ENCODE measurements around the gene TXNRD3. TPM values are rescaled to one million over a fixed set of nuclear protein-coding genes. Genes with fewer than 3 reads are reported as not detected.

Gene TXNRD3
- total RNA-seq, 6 donors from 2014 or later = 7.6 to 14.4 (median 12.4) TPM

DNA sequence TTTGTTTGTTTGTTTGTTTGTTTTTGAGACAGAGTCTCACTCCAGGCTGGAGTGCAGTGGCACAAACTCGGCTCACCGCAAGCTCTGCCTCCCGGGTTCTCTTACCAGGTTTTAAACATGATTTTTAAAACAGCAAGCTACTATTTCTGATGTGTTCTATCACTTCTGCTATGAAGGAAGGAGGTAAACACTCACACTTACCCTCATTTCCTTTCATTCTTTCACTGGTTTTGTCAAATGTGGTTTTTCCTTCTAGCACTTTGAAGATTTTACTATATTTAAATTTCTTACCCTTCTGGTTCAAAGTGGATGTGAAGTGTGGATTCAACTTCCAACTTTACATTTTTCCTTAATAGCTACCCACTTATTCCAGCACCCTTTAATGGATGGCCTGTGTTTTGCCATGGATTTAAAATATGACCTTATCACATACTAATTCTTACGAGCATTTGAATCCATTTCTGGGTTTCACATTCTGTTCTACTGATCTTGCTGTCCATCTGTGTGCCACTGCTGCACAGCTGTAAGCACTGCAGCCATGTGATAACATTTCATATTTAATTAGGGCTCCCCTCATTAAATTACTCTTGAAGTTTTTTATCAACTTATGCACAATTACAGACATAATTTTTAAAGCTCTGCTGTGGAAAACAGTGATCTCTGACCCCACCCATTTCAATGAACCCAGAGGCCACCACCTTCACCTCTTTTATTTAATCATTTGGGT is 42.3 kb downstream of the TXNRD3 start:
- Histone ChIP-seq H3K27me3 (no peaks in the 10 kb centered on the region), H3K4me1 (no peaks in the 10 kb centered on the region), H3K27ac (no peak overlapping the region), H3K36me3 (peaks cover 0 to 38% (median 8%) of the 10 kb centered on the region in 4 donors), H3K9me3 (no peaks in the 10 kb centered on the region), H3K4me3 (no peak overlapping the region)
- TF ChIP-seq POLR2AphosphoS5 (IDR thresholded peaks at IDR 0.05) (no peak), EP300 (IDR thresholded peaks at IDR 0.05) (no peak), CTCF (IDR thresholded peaks at IDR 0.05) (no peak), POLR2A (IDR thresholded peaks at IDR 0.05) (no peak)
- ATAC-seq (ENCODE audit: low FRiP score in 2 of 2) (no peak), DNase-seq (no peak)
- 65 to 74% methylated on average over 4 of the region's 4 CpGs for WGBS, 2 donors

- Histone ChIP-seq H3K36me3 (peaks cover 0 to 49% (median 13%) of the 10 kb centered on the region in 4 donors), H3K27me3 (no peaks in the 10 kb centered on the region), H3K27ac (no peak overlapping the region), H3K4me1 (no peaks in the 10 kb centered on the region), H3K9me3 (no peaks in the 10 kb centered on the region), H3K4me3 (no peak overlapping the region)
- WGBS, 2 donors = 96 to 100% methylated on average over 2 of the region's 2 CpGs
- ATAC-seq (ENCODE audit: low FRiP score in 2 of 2) = no peak
- no peak for DNase-seq
- TF ChIP-seq POLR2A (IDR thresholded peaks at IDR 0.05) = no peak
- TF ChIP-seq CTCF (IDR thresholded peaks at IDR 0.05) = no peak
- TF ChIP-seq POLR2AphosphoS5 (IDR thresholded peaks at IDR 0.05) = no peak
- no peak for TF ChIP-seq EP300 (IDR thresholded peaks at IDR 0.05)
Observed at GRCh38 chr3:126609909-126610308, 45.0 kb downstream of the TXNRD3 start.

DNA sequence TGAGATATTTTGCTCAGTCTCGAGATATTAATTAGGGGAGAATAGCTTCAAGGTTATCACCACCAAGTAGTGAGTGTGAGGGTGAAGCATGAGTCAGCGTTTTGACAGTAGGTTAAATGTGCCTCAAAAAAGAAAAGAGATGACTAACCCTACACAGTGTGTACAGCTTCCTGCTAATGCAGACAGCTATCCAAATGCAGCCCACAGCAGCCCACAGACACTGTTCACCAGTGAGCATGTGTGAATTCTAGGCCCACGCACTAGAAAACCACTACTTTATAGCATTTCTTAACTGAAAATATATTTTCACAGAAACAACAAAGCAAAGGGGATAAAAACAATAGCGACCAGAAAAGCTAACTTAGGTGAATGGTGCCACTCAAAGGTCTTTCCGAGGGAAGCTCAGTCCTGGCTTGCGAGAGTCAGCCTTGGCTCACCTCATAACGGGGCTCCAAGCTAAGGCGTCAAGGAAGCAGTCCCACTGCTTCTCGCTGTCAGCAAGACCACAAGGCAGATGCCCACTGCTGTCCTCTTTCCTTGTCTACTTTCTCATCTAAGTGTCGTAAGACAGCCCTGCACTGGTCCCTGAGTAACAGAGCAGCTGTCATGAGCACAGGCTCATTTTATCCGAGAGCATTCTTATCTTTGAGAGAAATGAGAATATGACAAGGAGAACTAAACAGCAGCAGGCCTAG is 47.6 kb downstream of the TXNRD3 start:
- WGBS, 2 donors = 80% methylated on average over 11 of the region's 11 CpGs
- peak in 1 of 2 donors; percentile 28 for ATAC-seq (ENCODE audit: low FRiP score in 2 of 2)
- DNase-seq = no peak
- H3K36me3 ChIP-seq = peaks cover 0 to 47% (median 15%) of the 10 kb centered on the region in 4 donors
- H3K4me1 ChIP-seq = no peaks in the 10 kb centered on the region
- H3K9me3 ChIP-seq = no peaks in the 10 kb centered on the region
- no peaks in the 10 kb centered on the region for H3K27me3 ChIP-seq
- TF ChIP-seq POLR2A (IDR thresholded peaks at IDR 0.05) = no peak
- no peak for TF ChIP-seq POLR2AphosphoS5 (IDR thresholded peaks at IDR 0.05)
- TF ChIP-seq EP300 (IDR thresholded peaks at IDR 0.05) = no peak
- TF ChIP-seq CTCF (IDR thresholded peaks at IDR 0.05) = no peak
- H3K4me3 ChIP-seq = no peak overlapping the region
- no peak overlapping the region for H3K27ac ChIP-seq

GRCh38 chr3:126606001-126606400 is 48.9 kb downstream of the TXNRD3 start:
- 86 to 87% methylated on average over 3 of the region's 3 CpGs for WGBS, 2 donors

More at GRCh38 chr3:126606001-126606400, 48.9 kb downstream of the TXNRD3 start:
- no peaks in the 10 kb centered on the region for H3K4me1 ChIP-seq
- no peaks in the 10 kb centered on the region for H3K9me3 ChIP-seq
- no peaks in the 10 kb centered on the region for H3K27me3 ChIP-seq
- no peak for DNase-seq
- no peak overlapping the region for H3K4me3 ChIP-seq
- ATAC-seq (ENCODE audit: low FRiP score in 2 of 2) = no peak
- no peak overlapping the region for H3K27ac ChIP-seq
- TF ChIP-seq POLR2AphosphoS5 (IDR thresholded peaks at IDR 0.05) (no peak), POLR2A (IDR thresholded peaks at IDR 0.05) (no peak), EP300 (IDR thresholded peaks at IDR 0.05) (no peak), CTCF (IDR thresholded peaks at IDR 0.05) (no peak)
- H3K36me3 ChIP-seq = peaks cover 0 to 41% (median 15%) of the 10 kb centered on the region in 4 donors

Data from upper lobe of left lung (tissue), 6 donors.